Measurements from ENCODE around the gene TTC16.

TTC16 gene

GRCh38 chr9:127715470-127716337, at the start of gene TTC16, which contains the start of gene PTRH1:
Gene TTC16 (plus strand): TSS chr9:127716079. CDS start chr9:127716146, 67 bp downstream.
Gene PTRH1 (minus strand): TSS chr9:127715663. CDS start chr9:127715639, 24 bp downstream.
- peak; percentile 95 for DNase-seq (ENCODE audit: low spot score)

- DNase-seq (ENCODE audit: low spot score) = no peak
Measured at GRCh38 chr9:127667127-127667844, 48.6 kb upstream of the TTC16 start.

GRCh38 chr9:127667906-127668305, 48.0 kb upstream of the TTC16 start:
- no peak for DNase-seq (ENCODE audit: low spot score)

- no peak for DNase-seq (ENCODE audit: low spot score)
Measured at GRCh38 chr9:127673234-127673633, 42.6 kb upstream of the TTC16 start.

GRCh38 chr9:127676638-127677037, 39.2 kb upstream of the TTC16 start:
- peak; percentile 41 for DNase-seq (ENCODE audit: low spot score)

GRCh38 chr9:127679506-127679905, 36.4 kb upstream of the TTC16 start:
- peak; percentile 75 for DNase-seq (ENCODE audit: low spot score)

- DNase-seq (ENCODE audit: low spot score) = no peak
Measured at GRCh38 chr9:127680226-127680625, 35.7 kb upstream of the TTC16 start.

GRCh38 chr9:127680846-127681245, 35.0 kb upstream of the TTC16 start:
- DNase-seq (ENCODE audit: low spot score) = no peak

- no peak for DNase-seq (ENCODE audit: low spot score)
Measured at GRCh38 chr9:127682351-127683136, 33.3 kb upstream of the TTC16 start.

- no peak for DNase-seq (ENCODE audit: low spot score)
Measured at GRCh38 chr9:127683723-127684122, 32.2 kb upstream of the TTC16 start.

- DNase-seq (ENCODE audit: low spot score) = no peak
Measured at GRCh38 chr9:127684576-127684975, 31.3 kb upstream of the TTC16 start.

- no peak for DNase-seq (ENCODE audit: low spot score)
Measured at GRCh38 chr9:127686461-127687393, 29.2 kb upstream of the TTC16 start.

- DNase-seq (ENCODE audit: low spot score) = no peak
Measured at GRCh38 chr9:127689329-127690000, 26.4 kb upstream of the TTC16 start.

- no peak for DNase-seq (ENCODE audit: low spot score)
Measured at GRCh38 chr9:127690735-127691134, 25.1 kb upstream of the TTC16 start.

GRCh38 chr9:127692071-127692470, 23.8 kb upstream of the TTC16 start:
- no peak for DNase-seq (ENCODE audit: low spot score)

- DNase-seq (ENCODE audit: low spot score) = peak; percentile 61
Measured at GRCh38 chr9:127693143-127693542, 22.7 kb upstream of the TTC16 start.

- no peak for DNase-seq (ENCODE audit: low spot score)
Measured at GRCh38 chr9:127693697-127694096, 22.2 kb upstream of the TTC16 start.

GRCh38 chr9:127694890-127695720, 20.8 kb upstream of the TTC16 start:
- DNase-seq (ENCODE audit: low spot score) = no peak

- DNase-seq (ENCODE audit: low spot score) = no peak
Measured at GRCh38 chr9:127697575-127697974, 18.3 kb upstream of the TTC16 start.

GRCh38 chr9:127698386-127698785, 17.5 kb upstream of the TTC16 start:
- no peak for DNase-seq (ENCODE audit: low spot score)
